Trophoblast cell (in vitro differentiated cells and primary cell): Measurements from ENCODE around the gene MYO10.

Experiments
- DNase-seq, 2 donors: peaks; one replicate each; pipeline ENCODE4 v3.0.0-alpha.2; 2016
- H2AFZ ChIP-seq: 2 replicates; pipeline ENCODE4 v1.6.1; 2013; ENCODE audit warnings: low read length, moderate library complexity, mild to moderate bottlenecking; ENCODE audit not compliant: insufficient read depth, poor library complexity
- H2AK5ac ChIP-seq: 2 replicates; pipeline ENCODE4 v1.6.1; 2013; ENCODE audit warnings: mild to moderate bottlenecking, low read length
- H2BK120ac ChIP-seq: 2 replicates; pipeline ENCODE4 v1.6.1; 2013; ENCODE audit warnings: low read length, mild to moderate bottlenecking, moderate library complexity; ENCODE audit not compliant: insufficient read depth, poor library complexity
- H2BK12ac ChIP-seq: 2 replicates; pipeline ENCODE4 v1.6.1; 2013; ENCODE audit warnings: mild to moderate bottlenecking, low read length, moderate library complexity
- H2BK5ac ChIP-seq: 2 replicates; pipeline ENCODE4 v1.6.1; 2013; ENCODE audit warnings: low read length, low read depth, moderate library complexity, mild to moderate bottlenecking; ENCODE audit not compliant: poor library complexity
- H3K14ac ChIP-seq: 2 replicates; pipeline ENCODE4 v1.6.1; 2013; ENCODE audit warnings: mild to moderate bottlenecking, low read length
- H3K18ac ChIP-seq: 2 replicates; pipeline ENCODE4 v1.6.1; 2013; ENCODE audit warnings: mild to moderate bottlenecking, low read length
- H3K23ac ChIP-seq: 2 replicates; pipeline ENCODE4 v1.6.1; 2013; ENCODE audit warnings: low read length
- H3K27ac ChIP-seq: 2 replicates; pipeline ENCODE4 v1.5.1; 2013; ENCODE audit warnings: low read depth, mild to moderate bottlenecking, inconsistent platforms, low read length, moderate library complexity
- H3K27me3 ChIP-seq: 2 replicates; pipeline ENCODE4 v1.6.1; 2013; ENCODE audit warnings: inconsistent platforms, mild to moderate bottlenecking, low read length, moderate library complexity; ENCODE audit not compliant: insufficient read depth
- H3K36me3 ChIP-seq, 2 experiments: 1 replicate in 1 of 2; 2 replicates in 1 of 2; pipeline ENCODE4 v1.6.1; 2013; ENCODE audit warnings: low read length in 2 of 2, mild to moderate bottlenecking in 2 of 2, moderate library complexity in 1 of 2; ENCODE audit not compliant: insufficient read depth in 2 of 2, control insufficient read depth in 1 of 2
- H3K4ac ChIP-seq: 2 replicates; pipeline ENCODE4 v1.6.1; 2013; ENCODE audit warnings: low read depth, mild to moderate bottlenecking, low read length, moderate library complexity
- H3K4me1 ChIP-seq, 2 experiments: 1 replicate in 1 of 2; 2 replicates in 1 of 2; pipeline ENCODE4 v1.6.1; 2013; ENCODE audit warnings: low read length in 2 of 2, mild to moderate bottlenecking in 2 of 2, moderate library complexity in 1 of 2; ENCODE audit not compliant: insufficient read depth in 2 of 2, control insufficient read depth in 1 of 2
- H3K4me2 ChIP-seq: 2 replicates; pipeline ENCODE4 v1.6.1; 2013; ENCODE audit warnings: inconsistent platforms, mild to moderate bottlenecking, low read length, moderate library complexity
- H3K4me3 ChIP-seq: 2 replicates; pipeline ENCODE4 v1.5.1; 2013; ENCODE audit warnings: mild to moderate bottlenecking, low read depth, low read length, inconsistent platforms
- H3K79me1 ChIP-seq: one replicate; pipeline ENCODE4 v1.6.1; 2013; ENCODE audit warnings: low read length
- H3K79me2 ChIP-seq: 2 replicates; pipeline ENCODE4 v1.6.1; 2013; ENCODE audit warnings: low read length, mild to moderate bottlenecking; ENCODE audit not compliant: control insufficient read depth, insufficient read depth, poor library complexity
- H3K9ac ChIP-seq: 2 replicates; pipeline ENCODE4 v1.6.1; 2013; ENCODE audit warnings: mild to moderate bottlenecking, low read length
- H3K9me3 ChIP-seq: 2 replicates; pipeline ENCODE4 v1.6.1; 2013; ENCODE audit warnings: low read depth, mild to moderate bottlenecking, control low read depth, inconsistent platforms, low read length; ENCODE audit not compliant: insufficient read depth
- H4K12ac ChIP-seq: 2 replicates; pipeline ENCODE4 v1.6.1; 2013; ENCODE audit warnings: low read depth, mild to moderate bottlenecking, low read length, moderate library complexity
- H4K8ac ChIP-seq: 2 replicates; pipeline ENCODE4 v1.6.1; 2013; ENCODE audit warnings: low read depth, mild to moderate bottlenecking, low read length, moderate library complexity
- H4K91ac ChIP-seq: one replicate; pipeline ENCODE4 v1.6.1; 2013; ENCODE audit warnings: low read depth, mild to moderate bottlenecking, low read length, moderate library complexity
- WGBS: extraction: QIAGEN DNeasy Blood & Tissue Kit; methylation state at CpG from one replicate; pipeline ENCODE4 v1.1.7; 2013; ENCODE audit warnings: missing lambda C conversion rate; ENCODE audit not compliant: insufficient read length, insufficient coverage; ENCODE audit errors: extremely low coverage; 5-methylcytosine and 5-hydroxymethylcytosine counted together

Gene MYO10

GRCh38 chr5:16921211-16921610 is 14.9 kb downstream of the MYO10 start:
- H2AK5ac ChIP-seq = no peak overlapping the region
- H3K23ac ChIP-seq = no peak overlapping the region
- no peaks in the 10 kb centered on the region for H3K79me1 ChIP-seq
- H3K18ac ChIP-seq = no peak overlapping the region
- H3K4me2 ChIP-seq = no peak overlapping the region
- no peak overlapping the region for H3K9ac ChIP-seq
- no CpG with 5 or more reads among the region's 4 CpGs for WGBS
- no peaks in the 10 kb centered on the region for H3K9me3 ChIP-seq
- no peaks in the 10 kb centered on the region for H3K27me3 ChIP-seq
- H3K14ac ChIP-seq = no peak overlapping the region
- H4K12ac ChIP-seq = no peak overlapping the region
- no peak for DNase-seq
- no peak overlapping the region for H4K8ac ChIP-seq
- no peaks in the 10 kb centered on the region for H3K79me2 ChIP-seq
- H2AFZ ChIP-seq = no peak overlapping the region
- no peak overlapping the region for H3K4me3 ChIP-seq
- H2BK5ac ChIP-seq = no peak overlapping the region
- H3K27ac ChIP-seq = no peak overlapping the region
- H2BK120ac ChIP-seq = no peak overlapping the region
- H4K91ac ChIP-seq = no peak overlapping the region
- H3K4ac ChIP-seq = no peak overlapping the region
- no peak overlapping the region for H2BK12ac ChIP-seq
- no peaks in the 10 kb centered on the region for H3K4me1 ChIP-seq
- no peaks in the 10 kb centered on the region for H3K36me3 ChIP-seq

- Histone ChIP-seq H4K91ac (no peak overlapping the region), H3K9ac (no peak overlapping the region), H3K79me2 (no peaks in the 10 kb centered on the region), H4K12ac (no peak overlapping the region), H3K27ac (no peak overlapping the region), H3K27me3 (no peaks in the 10 kb centered on the region), H2BK120ac (no peak overlapping the region), H3K4me3 (no peak overlapping the region), H2AFZ (no peak overlapping the region), H4K8ac (no peak overlapping the region), H3K4me2 (no peak overlapping the region), H3K18ac (no peak overlapping the region), H3K9me3 (peaks cover 1% of the 10 kb centered on the region), H2BK5ac (no peak overlapping the region), H3K79me1 (no peaks in the 10 kb centered on the region), H2BK12ac (no peak overlapping the region), H2AK5ac (no peak overlapping the region), H3K4me1 (no peaks in the 10 kb centered on the region), H3K23ac (no peak overlapping the region), H3K36me3 (no peaks in the 10 kb centered on the region), H3K14ac (no peak overlapping the region), H3K4ac (no peak overlapping the region)
- no peak for DNase-seq
- no CpG with 5 or more reads among the region's 8 CpGs for WGBS
Observed at GRCh38 chr5:16920109-16920816, 15.8 kb downstream of the MYO10 start.

GRCh38 chr5:16918891-16919671 is 17.0 kb downstream of the MYO10 start:
- Histone ChIP-seq H3K4ac (no peak overlapping the region), H3K4me3 (no peak overlapping the region), H4K12ac (no peak overlapping the region), H3K4me1 (no peaks in the 10 kb centered on the region), H2AFZ (no peak overlapping the region), H2BK5ac (no peak overlapping the region), H3K9ac (no peak overlapping the region), H3K18ac (no peak overlapping the region), H3K4me2 (no peak overlapping the region), H3K14ac (no peak overlapping the region), H2AK5ac (no peak overlapping the region), H4K91ac (no peak overlapping the region), H4K8ac (no peak overlapping the region), H2BK120ac (no peak overlapping the region), H3K23ac (no peak overlapping the region), H3K36me3 (no peaks in the 10 kb centered on the region), H3K27ac (no peak overlapping the region), H3K27me3 (no peaks in the 10 kb centered on the region), H3K79me1 (no peaks in the 10 kb centered on the region), H3K9me3 (peaks cover 1% of the 10 kb centered on the region), H2BK12ac (no peak overlapping the region), H3K79me2 (no peaks in the 10 kb centered on the region)
- no CpG with 5 or more reads among the region's 8 CpGs for WGBS
- peak; percentile 79 to 95 for DNase-seq

- Histone ChIP-seq H3K27ac (no peak overlapping the region), H3K23ac (no peak overlapping the region), H3K27me3 (no peaks in the 10 kb centered on the region), H3K9me3 (peaks cover 1% of the 10 kb centered on the region), H4K91ac (no peak overlapping the region), H2AK5ac (no peak overlapping the region), H3K4ac (no peak overlapping the region), H3K4me3 (no peak overlapping the region), H2BK5ac (no peak overlapping the region), H4K8ac (no peak overlapping the region), H2BK12ac (no peak overlapping the region), H3K79me2 (no peaks in the 10 kb centered on the region), H3K4me1 (no peaks in the 10 kb centered on the region), H4K12ac (no peak overlapping the region), H3K18ac (no peak overlapping the region), H3K79me1 (no peaks in the 10 kb centered on the region), H2AFZ (no peak overlapping the region), H3K36me3 (no peaks in the 10 kb centered on the region), H3K14ac (no peak overlapping the region), H2BK120ac (no peak overlapping the region), H3K4me2 (no peak overlapping the region), H3K9ac (no peak overlapping the region)
- DNase-seq = peak in 1 of 2 donors; percentile 18
- WGBS = no CpG with 5 or more reads among the region's 4 CpGs
Observed at GRCh38 chr5:16918156-16918555, 17.9 kb downstream of the MYO10 start.
